A673 (cell line): ENCODE results near the gene IPPK. TPM values are rescaled to one million over a fixed set of nuclear protein-coding genes. Genes with fewer than 3 reads are reported as not detected.

Experiments used
- BruUV-seq: library from RNA; stranded (reverse); fragments of 400-500 nt; replicated peaks from 2 replicates; lab custom pipeline; 2021; lab: Mats Ljungman, UMichigan
- CTCF ChIA-PET: fragments of 300-600 bp; sonication (Branson Sonifier 250); formaldehyde crosslinking; loops from one replicate; lab custom pipeline; 2022; ENCODE audit warnings: antibody characterized with exemption; lab: Charles Lee
- POLR2A ChIA-PET: fragments of 300-600 bp; sonication (Branson Sonifier 250); formaldehyde crosslinking; loops from one replicate; lab custom pipeline; 2022; ENCODE audit warnings: antibody characterized with exemption; ENCODE audit not compliant: low non-redundant PET; lab: Charles Lee
- DNase-seq: peaks from one replicate; pipeline ENCODE4 v3.0.0-alpha.2; 2015; ENCODE audit warnings: low spot score
- H3K27ac ChIP-seq: fragments of 200-600 bp; sonication (generic); 2 replicates; pipeline ENCODE4 v1.5.1; 2016; ENCODE audit warnings: mixed run types, low read depth, mild to moderate bottlenecking, mixed read lengths, antibody characterized with exemption, low read length; ENCODE audit not compliant: poor library complexity, severe bottlenecking
- H3K27me3 ChIP-seq: fragments of 200-600 bp; sonication (generic); replicated peaks from 2 replicates; pipeline ENCODE4 v1.6.1; 2017; ENCODE audit warnings: mixed run types, low read depth, mild to moderate bottlenecking, mixed read lengths, antibody characterized with exemption, low read length; ENCODE audit not compliant: insufficient read depth, poor library complexity
- H3K36me3 ChIP-seq: fragments of 200-600 bp; sonication (generic); 2 replicates; pipeline ENCODE4 v1.6.1; 2016; ENCODE audit warnings: mixed run types, mild to moderate bottlenecking, mixed read lengths, antibody characterized with exemption, low read length; ENCODE audit not compliant: insufficient read depth, poor library complexity, severe bottlenecking
- H3K4me1 ChIP-seq: fragments of 200-600 bp; sonication (generic); 2 replicates; pipeline ENCODE4 v1.6.1; 2017; ENCODE audit warnings: mixed run types, mild to moderate bottlenecking, mixed read lengths, antibody characterized with exemption, low read length; ENCODE audit not compliant: insufficient read depth, poor library complexity, severe bottlenecking
- H3K4me3 ChIP-seq: fragments of 200-600 bp; sonication (generic); 2 replicates; pipeline ENCODE4 v1.5.1; 2016; ENCODE audit warnings: low read depth, mixed run types, mild to moderate bottlenecking, mixed read lengths, low read length; ENCODE audit not compliant: poor library complexity, severe bottlenecking
- H3K9me3 ChIP-seq: fragments of 200-600 bp; sonication (generic); 2 replicates; pipeline ENCODE4 v1.6.1; 2016; ENCODE audit warnings: mixed run types, low read depth, mild to moderate bottlenecking, mixed read lengths, antibody characterized with exemption, low read length; ENCODE audit not compliant: poor library complexity, severe bottlenecking
- CTCF ChIP-seq: fragments of 300-800, 200-600 bp; sonication (generic); conservative IDR thresholded peaks from 2 replicates; pipeline ENCODE4 v1.5.1; 2017; ENCODE audit warnings: low read depth, mild to moderate bottlenecking, antibody characterized with exemption, low read length, moderate library complexity, mixed read lengths
- EZH2 ChIP-seq: fragments of 200-600 bp; sonication (generic); IDR thresholded peaks from 2 replicates; pipeline ENCODE4 v1.6.1; 2017; ENCODE audit warnings: borderline replicate concordance, low read depth, mild to moderate bottlenecking, mixed read lengths, antibody characterized with exemption, low read length; ENCODE audit not compliant: poor library complexity, severe bottlenecking
- intact Hi-C: fragments of 100-400 bp; cut with micrococcal nuclease; formaldehyde crosslinking; loops from one replicate; pipeline ENCODE4 v1.10.0; 2022; ENCODE audit not compliant: unreplicated experiment
- total RNA-seq: library from RNA; stranded (reverse); gene quantifications from 2 replicates; pipeline ENCODE4 v1.2.3, GENCODE V29; 2021

Gene IPPK
- total RNA-seq, 1 experiment from 2014 or later: 14.0 TPM

- no peak for DNase-seq
- POLR2A ChIA-PET: no interaction called here
- Histone ChIP-seq H3K27ac (no peak overlapping the region), H3K4me1 (peaks cover 11% of the 10 kb centered on the region), H3K9me3 (no peaks in the 10 kb centered on the region), H3K27me3 (no peaks in the 10 kb centered on the region), H3K4me3 (no peak overlapping the region), H3K36me3 (peaks cover 5% of the 10 kb centered on the region)
- intact Hi-C loops: no loop called here
- BruUV-seq: no TSS peak
- TF ChIP-seq CTCF (no peak), EZH2 (no peak)
- CTCF ChIA-PET: no interaction called here
Observed at GRCh38 chr9:92663126-92663525, 6.8 kb downstream of the IPPK start.

DNA sequence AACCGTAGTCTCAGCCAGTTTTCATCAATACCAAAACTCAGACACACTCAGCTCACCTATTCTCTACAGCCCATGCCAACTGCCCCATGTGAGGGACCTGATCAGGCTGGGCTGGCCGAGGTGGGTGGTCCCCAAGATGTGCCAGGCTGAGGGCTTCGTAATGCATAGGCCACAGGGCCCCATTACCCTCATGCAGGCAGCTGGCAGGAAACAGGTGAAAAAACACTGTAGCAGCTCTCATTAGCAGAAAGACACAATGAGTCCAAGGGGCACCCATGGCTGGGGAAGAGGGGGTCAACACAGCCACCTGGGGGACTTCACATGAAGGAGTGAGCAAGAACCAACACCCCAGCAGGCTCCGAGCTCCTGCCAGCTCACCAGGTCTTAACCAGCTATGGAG lies 8.2 kb downstream of the IPPK start:
- POLR2A ChIA-PET: no interaction called here
- BruUV-seq: no TSS peak
- no peak overlapping the region for H3K4me3 ChIP-seq
- DNase-seq: no peak
- no peak overlapping the region for H3K27ac ChIP-seq
- intact Hi-C loops: no loop called here
- H3K4me1 ChIP-seq: peaks cover 11% of the 10 kb centered on the region
- no peaks in the 10 kb centered on the region for H3K9me3 ChIP-seq
- H3K36me3 ChIP-seq: peaks cover 8% of the 10 kb centered on the region
- no peaks in the 10 kb centered on the region for H3K27me3 ChIP-seq
- no peak for TF ChIP-seq CTCF
- no peak for TF ChIP-seq EZH2
- CTCF ChIA-PET: no interaction called here

DNA sequence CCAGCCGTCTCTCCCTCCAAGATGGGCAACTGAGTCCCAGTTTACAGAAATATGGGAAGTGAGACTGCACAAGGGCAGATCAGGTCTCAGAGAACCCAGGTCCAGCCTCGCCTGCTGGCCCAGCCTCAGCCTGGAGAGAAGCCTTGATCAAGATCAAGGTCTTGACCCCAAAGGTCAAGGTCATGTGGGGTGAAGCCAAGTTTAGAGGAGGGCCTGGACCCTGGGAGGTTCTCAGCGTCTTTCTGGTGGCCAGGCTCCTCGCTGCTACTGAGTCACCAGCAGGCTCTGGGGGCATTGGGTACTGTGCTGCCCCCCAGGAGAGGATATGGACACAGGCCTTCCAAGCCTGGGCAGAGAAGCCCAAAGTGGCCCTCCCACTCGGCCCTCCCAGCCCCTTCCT lies 8.8 kb downstream of the IPPK start:
- POLR2A ChIA-PET: no interaction called here
- Histone ChIP-seq H3K9me3 (no peaks in the 10 kb centered on the region), H3K4me3 (no peak overlapping the region), H3K4me1 (peaks cover 11% of the 10 kb centered on the region), H3K27ac (no peak overlapping the region), H3K27me3 (no peaks in the 10 kb centered on the region), H3K36me3 (peaks cover 8% of the 10 kb centered on the region)
- TF ChIP-seq CTCF (no peak), EZH2 (no peak)
- BruUV-seq: no TSS peak
- intact Hi-C loops: no loop called here
- CTCF ChIA-PET: no interaction called here
- no peak for DNase-seq
